ENCODE data around the gene KRTAP4-12. TPM values are rescaled to one million over a fixed set of nuclear protein-coding genes. Genes with fewer than 3 reads are reported as not detected.
"Not testable (repeated sequence)": the region's sequence is repeated elsewhere in the genome, so short reads cannot be mapped to it uniquely, and the experiment has no call there.

KRTAP4-12 gene
- polyA plus RNA-seq, 3 donors = not detected

GRCh38 chr17:41121742-41122141 lies 2.2 kb downstream of the KRTAP4-12 start:
- Histone ChIP-seq H3K4me3 (replicated peaks in 1 of 3; ENCODE audit: low read depth in 2 of 3, low read length in 3 of 3) (no peak overlapping the region), H3K9me3 (replicated peaks in 1 of 2; ENCODE audit: control insufficient read depth in 1 of 2, insufficient read depth in 1 of 2, low read length in 2 of 2) (no peaks in the 10 kb centered on the region), H2AFZ (ENCODE audit: insufficient read depth, low read depth, low read length, poor library complexity, severe bottlenecking) (no peak overlapping the region), H3K4me2 (replicated peaks; ENCODE audit: extremely low read depth, low read length, poor library complexity, severe bottlenecking) (no peak overlapping the region), H3K9ac (ENCODE audit: insufficient read depth, low read length, poor library complexity, severe bottlenecking) (no peak overlapping the region), H3K27me3 (ENCODE audit: control insufficient read depth in 2 of 2, insufficient read depth in 2 of 2, low read length in 2 of 2) (no peaks in the 10 kb centered on the region), H4K20me1 (ENCODE audit: insufficient read depth, low read length) (no peaks in the 10 kb centered on the region), H3K79me2 (ENCODE audit: insufficient read depth, low read length) (no peaks in the 10 kb centered on the region), H3K4me1 (ENCODE audit: control insufficient read depth in 1 of 2, insufficient read depth in 2 of 2, low read length in 2 of 2) (peaks cover 10 to 11% of the 10 kb centered on the region in 2 donors), H3K27ac (ENCODE audit: low read depth in 1 of 2, low read length in 2 of 2) (no peak overlapping the region), H3K36me3 (replicated peaks in 1 of 2; ENCODE audit: control insufficient read depth in 1 of 2, insufficient read depth in 2 of 2, low read length in 2 of 2) (no peaks in the 10 kb centered on the region)
- DNase-seq = no peak
- intact Hi-C loops (cut with micrococcal nuclease) = no loop called here
- peaks cover 14% of the 10 kb centered on the region for H3K4me1 Mint-ChIP-seq
- H3K4me3 Mint-ChIP-seq = no peak overlapping the region
- WGBS (ENCODE audit: insufficient coverage) = 100% methylated on average over 1 of the region's 2 CpGs
- peaks cover 0 to 2% (median 0%) of the 10 kb centered on the region in 3 donors for H3K27me3 Mint-ChIP-seq (ENCODE audit: low read depth in 3 of 3)
- no peak overlapping the region for H3K27ac Mint-ChIP-seq
- no peaks in the 10 kb centered on the region for H3K36me3 Mint-ChIP-seq
- H3K9me3 Mint-ChIP-seq = peaks cover 0 to 8% (median 0%) of the 10 kb centered on the region in 7 donors
- TF ChIP-seq CTCF (IDR thresholded peaks at IDR 0.05) = no peak

GRCh38 chr17:41119696-41120690 lies 4.0 kb downstream of the KRTAP4-12 start:
- intact Hi-C loops (cut with micrococcal nuclease); H3K9me3 Mint-ChIP-seq; H4K20me1 ChIP-seq (ENCODE audit: insufficient read depth, low read length); H3K27me3 Mint-ChIP-seq (ENCODE audit: low read depth in 3 of 3); H3K36me3 Mint-ChIP-seq; H3K36me3 ChIP-seq (replicated peaks in 1 of 2; ENCODE audit: control insufficient read depth in 1 of 2, insufficient read depth in 2 of 2, low read length in 2 of 2); H3K4me2 ChIP-seq (replicated peaks; ENCODE audit: extremely low read depth, low read length, poor library complexity, severe bottlenecking); H3K27ac ChIP-seq (ENCODE audit: low read depth in 1 of 2, low read length in 2 of 2); H2AFZ ChIP-seq (ENCODE audit: insufficient read depth, low read depth, low read length, poor library complexity, severe bottlenecking); H3K79me2 ChIP-seq (ENCODE audit: insufficient read depth, low read length); H3K27me3 ChIP-seq (ENCODE audit: control insufficient read depth in 2 of 2, insufficient read depth in 2 of 2, low read length in 2 of 2); H3K9me3 ChIP-seq (replicated peaks in 1 of 2; ENCODE audit: control insufficient read depth in 1 of 2, insufficient read depth in 1 of 2, low read length in 2 of 2); H3K9ac ChIP-seq (ENCODE audit: insufficient read depth, low read length, poor library complexity, severe bottlenecking): not testable (repeated sequence)
- H3K4me1 ChIP-seq (ENCODE audit: control insufficient read depth in 1 of 2, insufficient read depth in 2 of 2, low read length in 2 of 2) = peaks cover 14 to 21% of the 10 kb centered on the region in 2 donors
- peak overlapping the region in 1 of 2 donors; percentile 60 for H3K4me3 Mint-ChIP-seq
- no CpG with 5 or more reads among the region's 11 CpGs for WGBS (ENCODE audit: insufficient coverage)
- peak; percentile 8 to 38 (median 26) for DNase-seq
- H3K4me3 ChIP-seq (replicated peaks in 1 of 3; ENCODE audit: low read depth in 2 of 3, low read length in 3 of 3) = peak overlapping the region in 1 of 3 experiments; percentile 17
- peaks cover 24% of the 10 kb centered on the region for H3K4me1 Mint-ChIP-seq
- H3K27ac Mint-ChIP-seq = peak overlapping the region in 2 of 7 donors; percentile 14 to 60

Measured in CD14-positive monocyte (primary cell).